22Rv1 (cell line): ENCODE results near the gene PLOD3.

Experiments used
- ZFX ChIP-seq: fragments of 450-650 bp; IDR thresholded peaks from 2 replicates; pipeline ENCODE4 v1.6.1; 2017; ENCODE audit warnings: antibody characterized with exemption, borderline replicate concordance
- TF ChIP-seq, protein P1 (sequence below): fragments of 450-650 bp; IDR thresholded peaks from 2 replicates; pipeline ENCODE4 v1.5.1; 2017; ENCODE audit warnings: mild to moderate bottlenecking

- TF ChIP-seq, protein P1, sequence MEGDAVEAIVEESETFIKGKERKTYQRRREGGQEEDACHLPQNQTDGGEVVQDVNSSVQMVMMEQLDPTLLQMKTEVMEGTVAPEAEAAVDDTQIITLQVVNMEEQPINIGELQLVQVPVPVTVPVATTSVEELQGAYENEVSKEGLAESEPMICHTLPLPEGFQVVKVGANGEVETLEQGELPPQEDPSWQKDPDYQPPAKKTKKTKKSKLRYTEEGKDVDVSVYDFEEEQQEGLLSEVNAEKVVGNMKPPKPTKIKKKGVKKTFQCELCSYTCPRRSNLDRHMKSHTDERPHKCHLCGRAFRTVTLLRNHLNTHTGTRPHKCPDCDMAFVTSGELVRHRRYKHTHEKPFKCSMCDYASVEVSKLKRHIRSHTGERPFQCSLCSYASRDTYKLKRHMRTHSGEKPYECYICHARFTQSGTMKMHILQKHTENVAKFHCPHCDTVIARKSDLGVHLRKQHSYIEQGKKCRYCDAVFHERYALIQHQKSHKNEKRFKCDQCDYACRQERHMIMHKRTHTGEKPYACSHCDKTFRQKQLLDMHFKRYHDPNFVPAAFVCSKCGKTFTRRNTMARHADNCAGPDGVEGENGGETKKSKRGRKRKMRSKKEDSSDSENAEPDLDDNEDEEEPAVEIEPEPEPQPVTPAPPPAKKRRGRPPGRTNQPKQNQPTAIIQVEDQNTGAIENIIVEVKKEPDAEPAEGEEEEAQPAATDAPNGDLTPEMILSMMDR: no peak
- no peak for TF ChIP-seq ZFX
Measured at GRCh38 chr7:101173752-101174244, 43.6 kb downstream of the PLOD3 start.
